Endometrial microvascular endothelial cells (primary cell): Measurements from ENCODE around the gene TBC1D14. TPM values are rescaled to one million over a fixed set of nuclear protein-coding genes. Genes with fewer than 3 reads are reported as not detected.

Source experiments
- in situ Hi-C: cut with HindIII; loops from 2 replicates; pipeline ENCODE4 v1.10.0; 2017; ENCODE audit warnings: low sequenced_read_pairs, low pct_unique_long_range_greater_than_20kb; ENCODE audit errors: inconsistent ontology term
- total RNA-seq: library from RNA; depleted of rRNA; stranded (reverse); fragments of >200 nt; gene quantifications from one replicate; pipeline ENCODE4 v1.2.3, GENCODE V29; 2015; ENCODE audit errors: inconsistent ontology term

TBC1D14 gene
- total RNA-seq, 1 donor from 2014 or later = 14.5 TPM

GRCh38 chr4:6939761-6940743, 30.4 kb downstream of the TBC1D14 start:
- in situ Hi-C loops = no loop called here

- in situ Hi-C loops = no loop called here
Measured at GRCh38 chr4:6940744-6941137, 31.1 kb downstream of the TBC1D14 start.

GRCh38 chr4:6941796-6942195, 32.2 kb downstream of the TBC1D14 start:
- in situ Hi-C loops = no loop called here

GRCh38 chr4:6942238-6942800, 32.7 kb downstream of the TBC1D14 start:
- in situ Hi-C loops = no loop called here

- in situ Hi-C loops = no loop called here
Measured at GRCh38 chr4:6943012-6943884, 33.6 kb downstream of the TBC1D14 start.

- in situ Hi-C loops = no loop called here
Measured at GRCh38 chr4:6943885-6944225, 34.2 kb downstream of the TBC1D14 start.

GRCh38 chr4:6944301-6945051, 34.9 kb downstream of the TBC1D14 start:
- in situ Hi-C loops = no loop called here

GRCh38 chr4:6945052-6945409, 35.4 kb downstream of the TBC1D14 start:
- in situ Hi-C loops = no loop called here

- in situ Hi-C loops = no loop called here
Measured at GRCh38 chr4:6946497-6946896, 36.9 kb downstream of the TBC1D14 start.

- in situ Hi-C loops = no loop called here
Measured at GRCh38 chr4:6948134-6948460, 38.5 kb downstream of the TBC1D14 start.

GRCh38 chr4:6951880-6952381, 42.3 kb downstream of the TBC1D14 start:
- in situ Hi-C loops = no loop called here

- in situ Hi-C loops = no loop called here
Measured at GRCh38 chr4:6953751-6954380, 44.2 kb downstream of the TBC1D14 start.

GRCh38 chr4:6955261-6955911, 45.8 kb downstream of the TBC1D14 start:
- in situ Hi-C loops = no loop called here

GRCh38 chr4:6956087-6956433, 46.4 kb downstream of the TBC1D14 start:
- in situ Hi-C loops = no loop called here

- in situ Hi-C loops = no loop called here
Measured at GRCh38 chr4:6956434-6957147, 47.0 kb downstream of the TBC1D14 start.

- in situ Hi-C loops = no loop called here
Measured at GRCh38 chr4:6957148-6957520, 47.5 kb downstream of the TBC1D14 start.

- in situ Hi-C loops = no loop called here
Measured at GRCh38 chr4:6957994-6958393, 48.4 kb downstream of the TBC1D14 start.

- in situ Hi-C loops = no loop called here
Measured at GRCh38 chr4:6959261-6959660, 49.6 kb downstream of the TBC1D14 start.
